SK-N-SH (cell line): Measurements from ENCODE around the gene AK4. TPM values are rescaled to one million over a fixed set of nuclear protein-coding genes. Genes with fewer than 3 reads are reported as not detected.

Experiments
- CTCF ChIA-PET: fragments of 300-600, 350-600 bp; formaldehyde crosslinking; extraction: SDS; loops from one replicate; lab custom pipeline; 2021; lab: Yijun Ruan, JAX
- POLR2A ChIA-PET: fragments of 350-600 bp; sonication (Branson Sonifier 250); formaldehyde crosslinking; extraction: SDS; loops from one replicate; lab custom pipeline; 2020; ENCODE audit warnings: antibody characterized with exemption, inconsistent platforms; lab: Yijun Ruan, JAX
- DNase-seq: peaks from one replicate; pipeline ENCODE4 v3.0.0; 2012
- H2AFZ ChIP-seq: fragments of 200-600 bp; sonication (generic); 2 replicates; pipeline ENCODE4 v1.8.1; 2016; ENCODE audit warnings: antibody characterized with exemption, mild to moderate bottlenecking, low read depth
- H3F3A ChIP-seq: fragments of 200-600 bp; sonication (generic); replicated peaks from 2 replicates; pipeline ENCODE3; 2016; ENCODE audit warnings: antibody characterized with exemption, mild to moderate bottlenecking; ENCODE audit not compliant: insufficient read depth
- H3K27ac ChIP-seq, 2 experiments: fragments of 200-500 bp in 1 of 2; fragments of 200-600 bp in 1 of 2; sonication (Bioruptor generic) in 1 of 2; sonication (generic), shearing (Covaris generic) in 1 of 2; 2 replicates each; pipeline versions ENCODE4 v1.5.1 to v1.6.1; 2014 to 2016; ENCODE audit warnings: low read depth in 2 of 2, inconsistent platforms in 1 of 2, low read length in 1 of 2, mild to moderate bottlenecking in 1 of 2, mixed read lengths in 1 of 2
- H3K27me3 ChIP-seq: fragments of 200-600 bp; sonication (generic), shearing (Covaris generic); 2 replicates; pipeline ENCODE4 v1.6.1; 2016; ENCODE audit warnings: mixed run types; ENCODE audit not compliant: insufficient read depth
- H3K36me3 ChIP-seq, 2 experiments: fragments of 200-500 bp in 1 of 2; fragments of 200-600 bp in 1 of 2; sonication (Bioruptor generic) in 1 of 2; sonication (generic) in 1 of 2; replicated peaks in 1 of 2; 2 replicates each; pipeline versions ENCODE3 to v1.5.1; 2014 to 2016; ENCODE audit warnings: low read length in 1 of 2, mild to moderate bottlenecking in 1 of 2; ENCODE audit not compliant: insufficient read depth in 2 of 2, control insufficient read depth in 1 of 2
- H3K4me1 ChIP-seq, 2 experiments: fragments of 200-500 bp in 1 of 2; fragments of 200-600 bp in 1 of 2; sonication (Bioruptor generic) in 1 of 2; sonication (generic), shearing (Covaris generic) in 1 of 2; 2 replicates each; pipeline versions ENCODE4 v1.5.1 to v1.6.1; 2014 to 2016; ENCODE audit warnings: low read depth in 1 of 2, low read length in 1 of 2, mixed run types in 1 of 2; ENCODE audit not compliant: insufficient read depth in 2 of 2, control insufficient read depth in 1 of 2
- H3K4me2 ChIP-seq: fragments of 200-600 bp; sonication (generic), shearing (Covaris generic); 2 replicates; pipeline ENCODE4 v1.6.1; 2017; ENCODE audit warnings: mixed run types
- H3K4me3 ChIP-seq, 2 experiments: fragments of 200-500 bp in 1 of 2; fragments of 200-600 bp in 1 of 2; sonication (Bioruptor generic) in 1 of 2; sonication (generic), shearing (Covaris generic) in 1 of 2; 2 replicates each; pipeline versions ENCODE4 v1.5.1 to v1.8.1; 2014 to 2016; ENCODE audit warnings: low read depth in 2 of 2, inconsistent platforms in 1 of 2, low read length in 1 of 2, mild to moderate bottlenecking in 1 of 2, mixed read lengths in 1 of 2, moderate library complexity in 1 of 2
- H3K79me2 ChIP-seq: fragments of 200-600 bp; sonication (generic); 2 replicates; pipeline ENCODE4 v1.8.1; 2017; ENCODE audit warnings: mild to moderate bottlenecking; ENCODE audit not compliant: insufficient read depth
- H3K9ac ChIP-seq: fragments of 200-600 bp; sonication (generic); 2 replicates; pipeline ENCODE4 v1.6.1; 2017; ENCODE audit warnings: mixed run types
- H3K9me2 ChIP-seq: fragments of 200-600 bp; sonication (generic); 2 replicates; pipeline ENCODE4 v1.6.1; 2017; ENCODE audit warnings: mixed run types
- H3K9me3 ChIP-seq: fragments of 200-600 bp; sonication (generic); 2 replicates; pipeline ENCODE4 v1.6.1; 2017; ENCODE audit warnings: mixed run types, mild to moderate bottlenecking, moderate library complexity
- H4K20me1 ChIP-seq: fragments of 200-600 bp; sonication (generic); 2 replicates; pipeline ENCODE4 v1.6.1; 2017; ENCODE audit warnings: mild to moderate bottlenecking, mixed run types; ENCODE audit not compliant: insufficient read depth
- CTCF ChIP-seq: fragments of 200-600 bp; sonication (generic); IDR thresholded peaks from 2 replicates; pipeline ENCODE4 v1.6.1; 2017; ENCODE audit warnings: antibody characterized with exemption, mild to moderate bottlenecking, moderate library complexity
- EZH2phosphoT487 ChIP-seq: fragments of 200-600 bp; sonication (generic); IDR thresholded peaks from 2 replicates; pipeline ENCODE4 v1.6.1; 2017; ENCODE audit warnings: low read depth, mixed run types, mild to moderate bottlenecking, antibody characterized with exemption, moderate library complexity, borderline replicate concordance
- FOSL2 ChIP-seq: IDR thresholded peaks from 2 replicates; pipeline ENCODE4 v1.4.0; 2012; ENCODE audit warnings: low read depth, mild to moderate bottlenecking, moderate library complexity, borderline replicate concordance
- GATA2 ChIP-seq: sonication (generic); formaldehyde crosslinking; IDR thresholded peaks from 2 replicates; pipeline ENCODE4 v1.5.0; 2020; ENCODE audit warnings: mild to moderate bottlenecking, missing genetic modification reagents
- NRF1 ChIP-seq: IDR thresholded peaks from 2 replicates; pipeline ENCODE4 v1.6.1; 2012; ENCODE audit warnings: low read depth, mild to moderate bottlenecking, low read length
- POLR2AphosphoS5 ChIP-seq: IDR thresholded peaks from 2 replicates; pipeline ENCODE4 v1.6.1; 2012; ENCODE audit warnings: low read depth, low read length
- RAD21 ChIP-seq: IDR thresholded peaks from 2 replicates; pipeline ENCODE4 v1.6.1; 2012; ENCODE audit warnings: mild to moderate bottlenecking, low read length
- SMC3 ChIP-seq: IDR thresholded peaks from 2 replicates; pipeline ENCODE4 v1.6.1; 2012; ENCODE audit warnings: low read depth, low read length, improper control_type of control experiment
- YY1 ChIP-seq: IDR thresholded peaks from 2 replicates; pipeline ENCODE4 v1.4.0; 2012; ENCODE audit warnings: low read depth, mild to moderate bottlenecking
- WGBS: methylation state at CpG from one replicate; pipeline ENCODE4 v1.1.6; 2017; ENCODE audit warnings: low lambda C conversion rate; 5-methylcytosine and 5-hydroxymethylcytosine counted together
- polyA plus RNA-seq, 3 experiments: library from polyadenylated mRNA; depleted of rRNA; stranded (reverse); fragments of >200 nt; gene quantifications; 2 replicates each; pipeline ENCODE4 v1.2.3, GENCODE V29; 2012

Gene AK4
- polyA plus RNA-seq, 1 of the 3 experiments (the other 2 are of a cell fraction) = 6.4 TPM

- TF ChIP-seq FOSL2 = no peak
- TF ChIP-seq GATA2 (CRISPR knock-in tag) = no peak
- no peak for TF ChIP-seq EZH2phosphoT487
- no peak for TF ChIP-seq POLR2AphosphoS5
- TF ChIP-seq NRF1 = no peak
- TF ChIP-seq, all 33 proteins: peak for 0
Measured at GRCh38 chr1:65207317-65207716, 59.3 kb downstream of the AK4 start (continued).

- CTCF ChIA-PET = interaction anchor here (0.7 to 11.4 kb wide), 36 partner anchors 7 to 634 kb away, joined by 3 to 83 read pairs (median 5); partner anchors contain the start of gene AK4
- no peaks in the 10 kb centered on the region for H3K9me3 ChIP-seq
- POLR2A ChIA-PET = no interaction called here
- no peaks in the 10 kb centered on the region for H3K27me3 ChIP-seq
- no peak overlapping the region for H3K27ac ChIP-seq
- no peaks in the 10 kb centered on the region for H3K79me2 ChIP-seq
- H3K4me2 ChIP-seq = no peak overlapping the region
- no peak overlapping the region for H3K4me3 ChIP-seq
- H3K4me1 ChIP-seq = no peaks in the 10 kb centered on the region
- WGBS = 93% methylated on average over 8 of the region's 8 CpGs
- no peak overlapping the region for H2AFZ ChIP-seq
- H3F3A ChIP-seq = no peaks in the 10 kb centered on the region
- no peaks in the 10 kb centered on the region for H3K36me3 ChIP-seq
- no peak overlapping the region for H3K9ac ChIP-seq
- no peaks in the 10 kb centered on the region for H3K9me2 ChIP-seq
- no peak for TF ChIP-seq YY1
- TF ChIP-seq, all 33 proteins: peak for 0
- H4K20me1 ChIP-seq = no peaks in the 10 kb centered on the region
- DNase-seq = no peak
Measured at GRCh38 chr1:65208563-65208973, 60.6 kb downstream of the AK4 start.

- H3K4me1 ChIP-seq = no peaks in the 10 kb centered on the region
- peak; percentile 69 for DNase-seq
- H3K9ac ChIP-seq = no peak overlapping the region
- H3K27ac ChIP-seq = no peak overlapping the region
- TF ChIP-seq RAD21 (peak; percentile 69), EZH2phosphoT487 (no peak), SMC3 (peak; percentile 60), CTCF (peak; percentile 72)
- TF ChIP-seq, all 33 proteins: peak for 3
- H3K4me2 ChIP-seq = no peak overlapping the region
- H3K9me3 ChIP-seq = no peaks in the 10 kb centered on the region
- H4K20me1 ChIP-seq = no peaks in the 10 kb centered on the region
- no peaks in the 10 kb centered on the region for H3K27me3 ChIP-seq
- H3K9me2 ChIP-seq = no peaks in the 10 kb centered on the region
- ChIA-PET CTCF (interaction anchor here (0.7 to 11.4 kb wide), 41 partner anchors 8 to 633 kb away, joined by 3 to 83 read pairs (median 5); partner anchors contain the start of gene AK4), POLR2A (no interaction called here)
- no peaks in the 10 kb centered on the region for H3K79me2 ChIP-seq
- no peak overlapping the region for H3K4me3 ChIP-seq
- no peak overlapping the region for H2AFZ ChIP-seq
- H3F3A ChIP-seq = no peaks in the 10 kb centered on the region
- WGBS = 49% methylated on average over 6 of the region's 6 CpGs
- no peaks in the 10 kb centered on the region for H3K36me3 ChIP-seq
Measured at GRCh38 chr1:65209005-65209885, 61.2 kb downstream of the AK4 start.
